K562 (cell line): ENCODE measurements around the gene ZDHHC14. TPM values are rescaled to one million over a fixed set of nuclear protein-coding genes. Genes with fewer than 3 reads are reported as not detected.

ENCODE experiments used
- CHD4 ChIP-seq: fragments of 200-600 bp; sonication (generic); IDR thresholded peaks from 3 replicates; pipeline ENCODE4 v1.6.1; 2012; ENCODE audit warnings: low read depth, mild to moderate bottlenecking, mixed read lengths, low read length, inconsistent platforms; ENCODE audit not compliant: insufficient read depth, insufficient replicate concordance, poor library complexity, severe bottlenecking
- CREB3 ChIP-seq: fragments of 450-650 bp; conservative IDR thresholded peaks from 2 replicates; pipeline ENCODE4 v1.6.1; 2016; ENCODE audit warnings: missing genetic modification characterization, low read depth, mild to moderate bottlenecking, missing compliant biosample characterization, moderate library complexity
- CTCFL ChIP-seq: IDR thresholded peaks from 2 replicates; pipeline ENCODE4 v1.6.1; 2011; ENCODE audit warnings: borderline replicate concordance, low read depth, mild to moderate bottlenecking, moderate library complexity, low read length; ENCODE audit not compliant: insufficient read depth, poor library complexity, severe bottlenecking
- HOXB6 ChIP-seq: fragments of 250-450 bp; sonication (Bioruptor Pico); IDR thresholded peaks from 2 replicates; pipeline ENCODE4 v1.5.1; 2022; ENCODE audit warnings: mild to moderate bottlenecking, borderline replicate concordance
- NCOA4 ChIP-seq: fragments of 450-650 bp; IDR thresholded peaks from 2 replicates; pipeline ENCODE4 v1.6.1; 2018; ENCODE audit warnings: mild to moderate bottlenecking; ENCODE audit not compliant: partially characterized antibody
- PHB2 ChIP-seq: fragments of 450-650 bp; IDR thresholded peaks from 2 replicates; pipeline ENCODE4 v1.6.1; 2017; ENCODE audit warnings: low read depth
- PHF21A ChIP-seq: fragments of 450-650 bp; IDR thresholded peaks from 2 replicates; pipeline ENCODE4 v1.6.1; 2017; ENCODE audit warnings: low read depth, borderline replicate concordance
- POLR2AphosphoS5 ChIP-seq: IDR thresholded peaks from 2 replicates; pipeline ENCODE4 v1.6.1; 2011; ENCODE audit warnings: mild to moderate bottlenecking, low read depth, low read length, moderate library complexity; ENCODE audit not compliant: control insufficient read depth, insufficient read depth
- POLR2B ChIP-seq: fragments of 450-650 bp; IDR thresholded peaks from 2 replicates; pipeline ENCODE4 v1.6.1; 2018; ENCODE audit warnings: low read depth; ENCODE audit not compliant: partially characterized antibody
- PTBP1 ChIP-seq: fragments of 200-400 bp; formaldehyde crosslinking; IDR thresholded peaks from 2 replicates; pipeline ENCODE4 v1.6.1; 2017; ENCODE audit warnings: low read depth, low read length
- RBFOX2 ChIP-seq: fragments of 200-400 bp; formaldehyde crosslinking; IDR thresholded peaks from 2 replicates; pipeline ENCODE4 v1.6.1; 2017; ENCODE audit warnings: low read depth, mild to moderate bottlenecking, low read length, moderate library complexity
- RFX5 ChIP-seq: IDR thresholded peaks from 2 replicates; pipeline ENCODE4 v1.6.1; 2011; ENCODE audit warnings: low read depth, mild to moderate bottlenecking, improper control_type of control experiment, low read length
- SNIP1 ChIP-seq: fragments of 450-650 bp; IDR thresholded peaks from 2 replicates; pipeline ENCODE4 v1.7.1; 2017; ENCODE audit warnings: low read depth, mild to moderate bottlenecking
- TFE3 ChIP-seq: fragments of 450-650 bp; formaldehyde crosslinking; IDR thresholded peaks from 2 replicates; pipeline ENCODE4 v1.4.0; 2020; ENCODE audit warnings: mild to moderate bottlenecking, mixed read lengths
- ZBTB17 ChIP-seq: fragments of 450-650 bp; formaldehyde crosslinking; IDR thresholded peaks from 2 replicates; pipeline ENCODE4 v1.4.0; 2020; ENCODE audit warnings: mild to moderate bottlenecking
- ZBTB9 ChIP-seq: fragments of 450-650 bp; formaldehyde crosslinking; IDR thresholded peaks from 2 replicates; pipeline ENCODE4 v1.4.0; 2020; ENCODE audit warnings: mild to moderate bottlenecking, moderate library complexity
- ZNF586 ChIP-seq: fragments of 450-650 bp; formaldehyde crosslinking; conservative IDR thresholded peaks from 2 replicates; pipeline ENCODE4 v1.4.0; 2020; ENCODE audit warnings: mild to moderate bottlenecking, moderate library complexity
- ZNF717 ChIP-seq: fragments of 250-450 bp; sonication (Bioruptor Pico); IDR thresholded peaks from 2 replicates; pipeline ENCODE4 v1.5.0; 2021
- polyA plus RNA-seq, 8 experiments: library from polyadenylated mRNA; depleted of rRNA in 4 of 8; stranded (reverse) in 5 of 8; unstranded in 3 of 8; fragments of >200 nt; fragmentation: Nextera tagmentation in 2 of 8; fragmentation: Illumina TruSeq in 1 of 8; extraction: Ambion mirVana in 2 of 8; extraction: Trizol in 1 of 8; gene quantifications; 2 replicates each; pipeline versions ENCODE4 v1.2.1 to v1.2.3, GENCODE V29; 2011 to 2014; ENCODE audit warnings: inconsistent platforms in 1 of 8, missing spikeins in 1 of 8
- total RNA-seq, 7 experiments: library from RNA; depleted of rRNA in 6 of 7; stranded (reverse); fragments of >200 nt in 6 of 7; fragmentation: Illumina TruSeq in 2 of 7; extraction: Trizol in 2 of 7; gene quantifications; 2 replicates each; pipeline versions ENCODE4 v1.2.1 to v1.2.3, GENCODE V29; 2011 to 2021; ENCODE audit warnings: low replicate concordance in 1 of 7
- TF ChIP-seq, protein P1 (sequence below): fragments of 450-650 bp; formaldehyde crosslinking; IDR thresholded peaks from 2 replicates; pipeline ENCODE4 v1.4.0; 2020; ENCODE audit warnings: mild to moderate bottlenecking, moderate library complexity

ZDHHC14 gene
- total and polyA plus RNA-seq, 9 of the 15 experiments (the other 6 are each of a cell fraction or from before 2014, with no cell fraction given): 0.92 to 23.1 (median 13.8) TPM

DNA sequence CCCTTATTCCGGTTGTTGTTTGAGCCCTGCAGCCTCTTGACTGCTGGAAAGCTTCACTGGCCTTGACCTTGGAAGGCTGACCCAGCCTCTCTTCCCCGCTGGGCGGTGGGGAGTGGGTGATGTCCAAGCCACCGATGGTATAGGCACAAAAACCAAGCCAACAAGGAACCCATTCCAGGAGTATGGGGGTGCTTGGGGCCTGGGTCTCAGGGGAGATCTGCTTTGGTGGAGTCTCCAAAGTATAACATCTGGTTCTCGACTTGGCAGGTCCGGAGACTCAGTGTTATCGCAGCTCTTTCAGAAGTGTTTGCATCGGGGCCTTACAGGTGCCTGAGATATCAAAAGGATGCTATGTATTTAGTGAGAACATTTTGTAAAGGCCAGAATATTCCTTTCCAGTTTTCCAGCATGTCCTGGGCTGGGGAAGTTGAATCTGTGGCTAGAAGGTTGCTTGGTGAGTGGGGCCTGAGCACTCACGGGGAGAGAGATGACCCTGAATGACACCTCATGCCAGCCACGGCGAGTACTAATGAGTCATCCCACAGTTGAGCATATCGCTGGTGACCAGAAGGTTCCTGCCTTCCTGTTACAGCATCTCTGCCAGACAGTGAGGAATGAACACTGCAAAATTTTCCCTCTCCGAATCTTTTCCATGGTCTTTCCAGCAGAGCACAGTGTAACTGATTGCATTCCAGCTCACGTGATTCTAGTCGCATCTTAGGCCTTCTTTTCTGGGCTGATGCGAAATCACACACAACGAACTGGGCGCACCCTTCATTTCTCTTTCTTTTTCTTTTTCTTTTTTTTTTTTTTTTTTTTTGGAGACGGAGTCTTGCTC, 133.9 kb downstream of the ZDHHC14 start (continued):
- TF ChIP-seq, protein P1, sequence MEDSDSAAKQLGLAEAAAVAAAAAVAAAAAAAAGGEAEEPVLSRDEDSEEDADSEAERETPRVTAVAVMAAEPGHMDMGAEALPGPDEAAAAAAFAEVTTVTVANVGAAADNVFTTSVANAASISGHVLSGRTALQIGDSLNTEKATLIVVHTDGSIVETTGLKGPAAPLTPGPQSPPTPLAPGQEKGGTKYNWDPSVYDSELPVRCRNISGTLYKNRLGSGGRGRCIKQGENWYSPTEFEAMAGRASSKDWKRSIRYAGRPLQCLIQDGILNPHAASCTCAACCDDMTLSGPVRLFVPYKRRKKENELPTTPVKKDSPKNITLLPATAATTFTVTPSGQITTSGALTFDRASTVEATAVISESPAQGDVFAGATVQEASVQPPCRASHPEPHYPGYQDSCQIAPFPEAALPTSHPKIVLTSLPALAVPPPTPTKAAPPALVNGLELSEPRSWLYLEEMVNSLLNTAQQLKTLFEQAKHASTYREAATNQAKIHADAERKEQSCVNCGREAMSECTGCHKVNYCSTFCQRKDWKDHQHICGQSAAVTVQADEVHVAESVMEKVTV (CRISPR knock-in tag): peak; percentile 23; the same call in 1 of the 2 replicates
- no peak for TF ChIP-seq PTBP1
- no peak for TF ChIP-seq CTCFL
- TF ChIP-seq NCOA4: no peak
- no peak for TF ChIP-seq ZNF586 (CRISPR knock-in tag)
- peak; percentile 87 for TF ChIP-seq ZBTB9 (CRISPR knock-in tag)
- no peak for TF ChIP-seq PHF21A
- TF ChIP-seq RBFOX2: peak; percentile 10; the same call in 1 of the 2 replicates
- TF ChIP-seq PHB2: peak; percentile 81
- TF ChIP-seq POLR2B: no peak
- peak; percentile 95 for TF ChIP-seq ZBTB17 (CRISPR knock-in tag)
- no peak for TF ChIP-seq SNIP1
- peak; percentile 70 for TF ChIP-seq CREB3 (tag)
- TF ChIP-seq CHD4: peak; percentile 6
- no peak for TF ChIP-seq ZNF717 (CRISPR knock-in tag)
- peak; percentile 90 for TF ChIP-seq TFE3 (CRISPR knock-in tag)
- TF ChIP-seq HOXB6 (CRISPR knock-in tag): no peak
- TF ChIP-seq POLR2AphosphoS5: peak; percentile 85; the same call in 1 of the 2 replicates
- no peak for TF ChIP-seq RFX5
